ENCODE results near the gene SHC1. TPM values are rescaled to one million over a fixed set of nuclear protein-coding genes. Genes with fewer than 3 reads are reported as not detected.

SHC1 gene
- total RNA-seq, 1 experiment from 2014 or later = 199 TPM

GRCh38 chr1:154961207-154962155 lies 9.1 kb downstream of the SHC1 start, which contains the start of gene PYGO2 (continued):
- peak; percentile 82; the same call in 1 of the 2 replicates for TF ChIP-seq MYBL2 (CRISPR knock-in tag; IDR thresholded peaks at IDR 0.05)
- 0 out of 2 replicates have a peak, but pooled peaks have one; percentile 62 for TF ChIP-seq JUN (CRISPR knock-in tag; IDR thresholded peaks at IDR 0.05)
- peak; percentile 79 for TF ChIP-seq ZNF138 (CRISPR knock-in tag; conservative IDR thresholded peaks at IDR 0.05)
- no peak for TF ChIP-seq OVOL2 (CRISPR knock-in tag; IDR thresholded peaks at IDR 0.05; ENCODE audit: borderline replicate concordance)
- no peak for TF ChIP-seq SOX15 (CRISPR knock-in tag; IDR thresholded peaks at IDR 0.05)
- TF ChIP-seq MLX (CRISPR knock-in tag; IDR thresholded peaks at IDR 0.05) = peak; percentile 81; the same call in 1 of the 2 replicates
- TF ChIP-seq NR2C2 (CRISPR knock-in tag; IDR thresholded peaks at IDR 0.05) = no peak
- TF ChIP-seq TEAD1 (CRISPR knock-in tag; IDR thresholded peaks at IDR 0.05) = peak; percentile 67
- TF ChIP-seq ESRRA (CRISPR knock-in tag; IDR thresholded peaks at IDR 0.05; ENCODE audit: borderline replicate concordance) = peak; percentile 69; the same call in 1 of the 2 replicates
- TF ChIP-seq USF1 (CRISPR knock-in tag; IDR thresholded peaks at IDR 0.05) = peak; percentile 56
- no peak for TF ChIP-seq RORB (CRISPR knock-in tag; IDR thresholded peaks at IDR 0.05)
- peak; percentile 96; the same call in 1 of the 2 replicates for TF ChIP-seq NR3C1 (CRISPR knock-in tag; conservative IDR thresholded peaks at IDR 0.05; ENCODE audit: low read depth)
- TF ChIP-seq, protein P1, sequence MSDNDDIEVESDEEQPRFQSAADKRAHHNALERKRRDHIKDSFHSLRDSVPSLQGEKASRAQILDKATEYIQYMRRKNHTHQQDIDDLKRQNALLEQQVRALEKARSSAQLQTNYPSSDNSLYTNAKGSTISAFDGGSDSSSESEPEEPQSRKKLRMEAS (CRISPR knock-in tag; IDR thresholded peaks at IDR 0.05) = no peak
- peak; percentile 68 for TF ChIP-seq TEAD4 (CRISPR knock-in tag; IDR thresholded peaks at IDR 0.05)
- TF ChIP-seq, protein P2, sequence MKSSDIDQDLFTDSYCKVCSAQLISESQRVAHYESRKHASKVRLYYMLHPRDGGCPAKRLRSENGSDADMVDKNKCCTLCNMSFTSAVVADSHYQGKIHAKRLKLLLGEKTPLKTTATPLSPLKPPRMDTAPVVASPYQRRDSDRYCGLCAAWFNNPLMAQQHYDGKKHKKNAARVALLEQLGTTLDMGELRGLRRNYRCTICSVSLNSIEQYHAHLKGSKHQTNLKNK (CRISPR knock-in tag; IDR thresholded peaks at IDR 0.05) = peak; percentile 3; the same call in 1 of the 2 replicates
- TF ChIP-seq GTF2I (CRISPR knock-in tag; conservative IDR thresholded peaks at IDR 0.05) = no peak
- TF ChIP-seq, protein P3, sequence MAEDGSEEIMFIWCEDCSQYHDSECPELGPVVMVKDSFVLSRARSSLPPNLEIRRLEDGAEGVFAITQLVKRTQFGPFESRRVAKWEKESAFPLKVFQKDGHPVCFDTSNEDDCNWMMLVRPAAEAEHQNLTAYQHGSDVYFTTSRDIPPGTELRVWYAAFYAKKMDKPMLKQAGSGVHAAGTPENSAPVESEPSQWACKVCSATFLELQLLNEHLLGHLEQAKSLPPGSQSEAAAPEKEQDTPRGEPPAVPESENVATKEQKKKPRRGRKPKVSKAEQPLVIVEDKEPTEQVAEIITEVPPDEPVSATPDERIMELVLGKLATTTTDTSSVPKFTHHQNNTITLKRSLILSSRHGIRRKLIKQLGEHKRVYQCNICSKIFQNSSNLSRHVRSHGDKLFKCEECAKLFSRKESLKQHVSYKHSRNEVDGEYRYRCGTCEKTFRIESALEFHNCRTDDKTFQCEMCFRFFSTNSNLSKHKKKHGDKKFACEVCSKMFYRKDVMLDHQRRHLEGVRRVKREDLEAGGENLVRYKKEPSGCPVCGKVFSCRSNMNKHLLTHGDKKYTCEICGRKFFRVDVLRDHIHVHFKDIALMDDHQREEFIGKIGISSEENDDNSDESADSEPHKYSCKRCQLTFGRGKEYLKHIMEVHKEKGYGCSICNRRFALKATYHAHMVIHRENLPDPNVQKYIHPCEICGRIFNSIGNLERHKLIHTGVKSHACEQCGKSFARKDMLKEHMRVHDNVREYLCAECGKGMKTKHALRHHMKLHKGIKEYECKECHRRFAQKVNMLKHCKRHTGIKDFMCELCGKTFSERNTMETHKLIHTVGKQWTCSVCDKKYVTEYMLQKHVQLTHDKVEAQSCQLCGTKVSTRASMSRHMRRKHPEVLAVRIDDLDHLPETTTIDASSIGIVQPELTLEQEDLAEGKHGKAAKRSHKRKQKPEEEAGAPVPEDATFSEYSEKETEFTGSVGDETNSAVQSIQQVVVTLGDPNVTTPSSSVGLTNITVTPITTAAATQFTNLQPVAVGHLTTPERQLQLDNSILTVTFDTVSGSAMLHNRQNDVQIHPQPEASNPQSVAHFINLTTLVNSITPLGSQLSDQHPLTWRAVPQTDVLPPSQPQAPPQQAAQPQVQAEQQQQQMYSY (CRISPR knock-in tag; IDR thresholded peaks at IDR 0.05) = no peak
- peak; percentile 84; the same call in 1 of the 2 replicates for TF ChIP-seq CREM (CRISPR knock-in tag; IDR thresholded peaks at IDR 0.05)
- no peak for TF ChIP-seq ZNF263 (CRISPR knock-in tag; IDR thresholded peaks at IDR 0.05; ENCODE audit: low read depth)
- peak; percentile 85; the same call in 1 of the 2 replicates for TF ChIP-seq ZNF532 (CRISPR knock-in tag; IDR thresholded peaks at IDR 0.05; ENCODE audit: borderline replicate concordance)
- TF ChIP-seq ZBTB21 (CRISPR knock-in tag; IDR thresholded peaks at IDR 0.05; ENCODE audit: borderline replicate concordance) = peak; percentile 36; the same call in 1 of the 2 replicates
